Liver (tissue), 9 donors: ENCODE results near the gene FOXK1. TPM values are rescaled to one million over a fixed set of nuclear protein-coding genes. Genes with fewer than 3 reads are reported as not detected.

Experiments
- DNase-seq: peaks from one replicate; pipeline ENCODE4 v3.0.0-alpha.2; 2017; ENCODE audit warnings: low spot score
- H3K27ac ChIP-seq, 2 donors: one replicate each; pipeline ENCODE4 v1.7.0; 2013; ENCODE audit warnings: inconsistent platforms in 2 of 2, low read length in 2 of 2, control low read depth in 1 of 2, low read depth in 1 of 2, mild to moderate bottlenecking in 1 of 2
- H3K27me3 ChIP-seq, 4 donors: one replicate each; pipeline versions ENCODE4 v1.6.1 to v1.7.0; 2013; ENCODE audit warnings: low read length in 3 of 4, inconsistent platforms in 1 of 4, mild to moderate bottlenecking in 1 of 4, moderate library complexity in 1 of 4; ENCODE audit not compliant: control insufficient read depth in 4 of 4, insufficient read depth in 4 of 4
- H3K36me3 ChIP-seq, 4 donors: one replicate each; pipeline versions ENCODE4 v1.6.1 to v1.7.0; 2013; ENCODE audit warnings: low read length in 3 of 4, mild to moderate bottlenecking in 3 of 4, low read depth in 1 of 4, moderate library complexity in 1 of 4; ENCODE audit not compliant: control insufficient read depth in 4 of 4, insufficient read depth in 3 of 4
- H3K4me1 ChIP-seq, 4 donors: one replicate each; pipeline versions ENCODE4 v1.6.1 to v1.7.0; 2013; ENCODE audit warnings: low read length in 3 of 4, mild to moderate bottlenecking in 3 of 4, moderate library complexity in 1 of 4; ENCODE audit not compliant: control insufficient read depth in 4 of 4, insufficient read depth in 4 of 4
- H3K4me3 ChIP-seq, 3 donors: one replicate each; pipeline versions ENCODE4 v1.6.1 to v1.7.0; 2013; ENCODE audit warnings: low read length in 3 of 3, control low read depth in 1 of 3, low read depth in 1 of 3, mild to moderate bottlenecking in 1 of 3
- H3K9ac ChIP-seq, 2 donors: one replicate each; pipeline ENCODE4 v1.7.0; 2013; ENCODE audit warnings: low read length in 2 of 2, mild to moderate bottlenecking in 2 of 2, moderate library complexity in 2 of 2, control low read depth in 1 of 2, low read depth in 1 of 2
- H3K9me3 ChIP-seq, 4 donors: one replicate each; pipeline versions ENCODE4 v1.6.1 to v1.7.0; 2013; ENCODE audit warnings: low read length in 3 of 4; ENCODE audit not compliant: control insufficient read depth in 4 of 4
- ATF3 ChIP-seq: IDR thresholded peaks from 2 replicates; pipeline ENCODE4 v1.6.1; 2016; ENCODE audit warnings: antibody characterized with exemption
- EGR1 ChIP-seq, 2 donors: IDR thresholded peaks; 2 replicates each; pipeline ENCODE4 v1.6.1; 2016 to 2018; ENCODE audit warnings: antibody characterized with exemption in 2 of 2, low read depth in 2 of 2
- FOXA1 ChIP-seq: IDR thresholded peaks from 2 replicates; pipeline ENCODE4 v1.6.1; 2016; ENCODE audit warnings: antibody characterized with exemption
- FOXA2 ChIP-seq: IDR thresholded peaks from 2 replicates; pipeline ENCODE4 v1.6.1; 2016; ENCODE audit warnings: antibody characterized with exemption
- GABPA ChIP-seq, 2 donors: IDR thresholded peaks in 1 of 2; conservative IDR thresholded peaks in 1 of 2; 2 replicates each; pipeline ENCODE4 v1.6.1; 2016; ENCODE audit warnings: antibody characterized with exemption in 2 of 2, mild to moderate bottlenecking in 1 of 2, moderate library complexity in 1 of 2
- HNF4A ChIP-seq, 2 donors: conservative IDR thresholded peaks; 2 replicates each; pipeline ENCODE4 v1.6.1; 2016; ENCODE audit warnings: antibody characterized with exemption in 2 of 2, mild to moderate bottlenecking in 2 of 2
- HNF4G ChIP-seq: IDR thresholded peaks from 2 replicates; pipeline ENCODE4 v1.6.1; 2016; ENCODE audit warnings: antibody characterized with exemption
- MAX ChIP-seq: IDR thresholded peaks from 2 replicates; pipeline ENCODE4 v1.6.1; 2016; ENCODE audit warnings: antibody characterized with exemption
- RAD21 ChIP-seq, 2 donors: IDR thresholded peaks; 2 replicates each; pipeline ENCODE4 v1.6.1; 2016; ENCODE audit warnings: antibody characterized with exemption in 2 of 2, mild to moderate bottlenecking in 2 of 2
- SP1 ChIP-seq: IDR thresholded peaks from 2 replicates; pipeline ENCODE4 v1.6.1; 2018; ENCODE audit warnings: antibody characterized with exemption, mild to moderate bottlenecking
- TAF1 ChIP-seq: conservative IDR thresholded peaks from 2 replicates; pipeline ENCODE4 v1.6.1; 2016; ENCODE audit warnings: antibody characterized with exemption, mild to moderate bottlenecking
- YY1 ChIP-seq: IDR thresholded peaks from 2 replicates; pipeline ENCODE4 v1.6.1; 2016; ENCODE audit warnings: antibody characterized with exemption, mild to moderate bottlenecking
- ZBTB33 ChIP-seq: IDR thresholded peaks from 2 replicates; pipeline ENCODE4 v1.6.1; 2016; ENCODE audit warnings: antibody characterized with exemption
- WGBS: extraction: QIAGEN DNeasy Blood & Tissue Kit; methylation state at CpG from one replicate; pipeline ENCODE4 v1.1.7; 2013; 5-methylcytosine and 5-hydroxymethylcytosine counted together
- polyA plus RNA-seq, 2 donors: library from polyadenylated mRNA; stranded (reverse) in 1 of 2; unstranded in 1 of 2; fragments of 200-250 nt in 1 of 2; fragments of >200 nt in 1 of 2; fragmentation: Nextera tagmentation in 1 of 2; extraction: Ambion mirVana in 1 of 2; gene quantifications; one replicate each; pipeline versions ENCODE4 v1.2.1 to v1.2.3, GENCODE V29; 2013 to 2015
- total RNA-seq, 2 donors: library from RNA; depleted of rRNA; stranded (reverse); fragments of >200 nt; gene quantifications; one replicate each; pipeline ENCODE4 v1.2.3, GENCODE V29; 2014
- donor health status: healthy.
- donor health status: healthy.
- donor health status: healthy.
- donor health status: healthy.
- donor health status: healthy.

Gene FOXK1
- total and polyA plus RNA-seq, 4 donors: 1.2 to 8.5 (median 4.4) TPM

GRCh38 chr7:4725014-4725849 is 43.1 kb downstream of the FOXK1 start (continued):
- no peak for TF ChIP-seq ZBTB33
- TF ChIP-seq HNF4A (conservative IDR thresholded peaks at IDR 0.05): peak; percentile 54 to 59
- peak; percentile 73 for TF ChIP-seq SP1
- TF ChIP-seq GABPA (IDR thresholded peaks at IDR 0.05 in 1 of 2, conservative IDR thresholded peaks at IDR 0.05 in 1 of 2): peak in 1 of 2 donors; percentile 49
- no peak for TF ChIP-seq FOXA1
- peak; percentile 72 for TF ChIP-seq ATF3

- DNase-seq: no peak
- WGBS: 27% methylated on average over 15 of the region's 15 CpGs
- H3K9ac ChIP-seq: peak overlapping the region; percentile 0 to 93
- no peaks in the 10 kb centered on the region for H3K9me3 ChIP-seq
- H3K4me1 ChIP-seq: peaks cover 2 to 27% (median 10%) of the 10 kb centered on the region in 4 donors
- peak overlapping the region in 2 of 3 donors; percentile 66 to 69 for H3K4me3 ChIP-seq
- H3K27ac ChIP-seq: peak overlapping the region; percentile 99
- no peaks in the 10 kb centered on the region for H3K27me3 ChIP-seq
- TF ChIP-seq FOXA1 (no peak), EGR1 (IDR thresholded peaks at IDR 0.05; ENCODE audit: low read depth in 2 of 2) (peak in 1 of 2 donors; percentile 10), TAF1 (no peak), MAX (no peak), HNF4A (conservative IDR thresholded peaks at IDR 0.05) (no peak), HNF4G (no peak), ZBTB33 (no peak), YY1 (peak; percentile 21), ATF3 (no peak), GABPA (IDR thresholded peaks at IDR 0.05 in 1 of 2, conservative IDR thresholded peaks at IDR 0.05 in 1 of 2) (no peak), SP1 (no peak), RAD21 (IDR thresholded peaks at IDR 0.05) (no peak), FOXA2 (no peak)
- peaks cover 0 to 5% (median 2%) of the 10 kb centered on the region in 4 donors for H3K36me3 ChIP-seq
Measured at GRCh38 chr7:4725850-4726450, 43.9 kb downstream of the FOXK1 start.
